Lung (tissue), 12 donors: ENCODE results near the gene RALGPS2. TPM values are rescaled to one million over a fixed set of nuclear protein-coding genes. Genes with fewer than 3 reads are reported as not detected.

Source experiments
- ATAC-seq: fragments of 200-7000 bp; cut with Tn5 transposase; one replicate; pipeline ENCODE4 v1.9.1; 2020; ENCODE audit warnings: moderate number of reproducible peaks; ENCODE audit not compliant: insufficient read depth, low FRiP score
- DNase-seq, 3 donors: peaks; one replicate each; pipeline ENCODE4 v3.0.0-alpha.2; 2013 to 2017
- H3K27ac ChIP-seq, 2 donors: one replicate each; pipeline ENCODE4 v1.5.1; 2013; ENCODE audit warnings: mild to moderate bottlenecking in 2 of 2, moderate library complexity in 2 of 2, control low read depth in 1 of 2, inconsistent platforms in 1 of 2, low read depth in 1 of 2, low read length in 1 of 2
- H3K27me3 ChIP-seq, 3 donors: one replicate each; pipeline ENCODE4 v1.5.1; 2013; ENCODE audit warnings: low read length in 2 of 3; ENCODE audit not compliant: control insufficient read depth in 3 of 3, insufficient read depth in 3 of 3
- H3K36me3 ChIP-seq, 4 donors: one replicate each; pipeline ENCODE4 v1.5.1; 2013; ENCODE audit warnings: low read length in 4 of 4, mild to moderate bottlenecking in 1 of 4, moderate library complexity in 1 of 4; ENCODE audit not compliant: control insufficient read depth in 4 of 4, insufficient read depth in 4 of 4
- H3K4me1 ChIP-seq, 5 donors: one replicate each; pipeline ENCODE4 v1.5.1; 2013; ENCODE audit warnings: low read length in 5 of 5, mild to moderate bottlenecking in 2 of 5, moderate library complexity in 1 of 5; ENCODE audit not compliant: control insufficient read depth in 5 of 5, insufficient read depth in 5 of 5
- H3K4me3 ChIP-seq: one replicate; pipeline ENCODE4 v1.5.1; 2013; ENCODE audit warnings: mild to moderate bottlenecking, control low read depth, moderate library complexity
- H3K9ac ChIP-seq, 2 donors: one replicate each; pipeline ENCODE4 v1.5.1; 2013; ENCODE audit warnings: low read length in 2 of 2, control low read depth in 1 of 2; ENCODE audit not compliant: insufficient read depth in 1 of 2
- H3K9me3 ChIP-seq, 4 donors: one replicate each; pipeline ENCODE4 v1.5.1; 2013; ENCODE audit warnings: low read length in 3 of 4, mild to moderate bottlenecking in 1 of 4, moderate library complexity in 1 of 4; ENCODE audit not compliant: control insufficient read depth in 4 of 4, insufficient read depth in 3 of 4
- WGBS, 2 donors: extraction: QIAGEN DNeasy Blood & Tissue Kit; methylation state at CpG; one replicate each; pipeline ENCODE4 v1.1.7; 2013; 5-methylcytosine and 5-hydroxymethylcytosine counted together
- polyA plus RNA-seq, 2 donors: library from polyadenylated mRNA; stranded (reverse); fragments of 200-250 nt; gene quantifications; one replicate each; pipeline ENCODE4 v1.2.1, GENCODE V29; 2013
- total RNA-seq, 2 donors: library from RNA; depleted of rRNA in 1 of 2; stranded (reverse); fragments of >200 nt in 1 of 2; gene quantifications; one replicate each; pipeline ENCODE4 v1.2.1, GENCODE V29; 2014 to 2021
- TF ChIP-seq, protein P1 (sequence below): IDR thresholded peaks from 2 replicates; pipeline ENCODE4 v1.5.1; 2012; ENCODE audit warnings: mild to moderate bottlenecking; ENCODE audit errors: control extremely low read depth, extremely low read depth
- donor health status: control.
- donor health status: control.
- donor health status: Bipolar disorder and iron deficiency.
- donor health status: healthy.
- donor health status: DM: yes; HTN: yes; CAD: no.

Gene RALGPS2
- total and polyA plus RNA-seq, 4 donors: 1.2 to 33.2 (median 5.1) TPM

GRCh38 chr1:178918308-178918707 lies 193.3 kb downstream of the RALGPS2 start:
- Histone ChIP-seq H3K36me3 (peaks cover 0 to 5% (median 1%) of the 10 kb centered on the region in 4 donors), H3K4me3 (no peak overlapping the region), H3K9me3 (no peaks in the 10 kb centered on the region), H3K27ac (no peak overlapping the region), H3K4me1 (peaks cover 0 to 17% (median 3%) of the 10 kb centered on the region in 5 donors), H3K27me3 (no peaks in the 10 kb centered on the region), H3K9ac (no peak overlapping the region)
- ATAC-seq: no peak
- 78 to 85% methylated on average over 6 of the region's 6 CpGs for WGBS, 2 donors
- peak in 2 of 3 donors; percentile 60 for DNase-seq
- TF ChIP-seq, protein P1, sequence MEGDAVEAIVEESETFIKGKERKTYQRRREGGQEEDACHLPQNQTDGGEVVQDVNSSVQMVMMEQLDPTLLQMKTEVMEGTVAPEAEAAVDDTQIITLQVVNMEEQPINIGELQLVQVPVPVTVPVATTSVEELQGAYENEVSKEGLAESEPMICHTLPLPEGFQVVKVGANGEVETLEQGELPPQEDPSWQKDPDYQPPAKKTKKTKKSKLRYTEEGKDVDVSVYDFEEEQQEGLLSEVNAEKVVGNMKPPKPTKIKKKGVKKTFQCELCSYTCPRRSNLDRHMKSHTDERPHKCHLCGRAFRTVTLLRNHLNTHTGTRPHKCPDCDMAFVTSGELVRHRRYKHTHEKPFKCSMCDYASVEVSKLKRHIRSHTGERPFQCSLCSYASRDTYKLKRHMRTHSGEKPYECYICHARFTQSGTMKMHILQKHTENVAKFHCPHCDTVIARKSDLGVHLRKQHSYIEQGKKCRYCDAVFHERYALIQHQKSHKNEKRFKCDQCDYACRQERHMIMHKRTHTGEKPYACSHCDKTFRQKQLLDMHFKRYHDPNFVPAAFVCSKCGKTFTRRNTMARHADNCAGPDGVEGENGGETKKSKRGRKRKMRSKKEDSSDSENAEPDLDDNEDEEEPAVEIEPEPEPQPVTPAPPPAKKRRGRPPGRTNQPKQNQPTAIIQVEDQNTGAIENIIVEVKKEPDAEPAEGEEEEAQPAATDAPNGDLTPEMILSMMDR: no peak

DNA sequence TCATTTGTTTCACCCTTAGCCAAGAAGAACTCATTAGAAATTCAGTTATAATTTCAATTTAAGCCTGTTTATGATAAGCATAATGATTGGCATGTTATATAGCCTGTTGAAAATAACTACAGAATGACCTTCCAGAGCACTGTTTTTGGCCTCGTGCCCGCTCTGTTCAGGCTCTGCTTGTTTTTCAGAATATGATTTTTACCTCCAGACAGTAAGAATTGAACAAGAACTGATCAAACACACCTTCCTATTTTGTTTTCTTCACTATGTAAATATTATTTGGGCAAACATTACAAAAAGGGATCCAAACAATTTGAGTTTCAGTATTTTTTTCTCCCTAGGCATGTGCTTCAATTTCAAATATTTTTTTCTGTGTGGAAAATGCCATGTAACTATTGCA lies 193.9 kb downstream of the RALGPS2 start:
- peaks cover 0 to 5% (median 1%) of the 10 kb centered on the region in 4 donors for H3K36me3 ChIP-seq
- DNase-seq: peak in 2 of 3 donors; percentile 41 to 47
- no peak overlapping the region for H3K27ac ChIP-seq
- H3K27me3 ChIP-seq: no peaks in the 10 kb centered on the region
- TF ChIP-seq, protein P1: no peak
- ATAC-seq: no peak
- H3K9me3 ChIP-seq: no peaks in the 10 kb centered on the region
- no peak overlapping the region for H3K9ac ChIP-seq
- WGBS, 2 donors: 78 to 89% methylated on average over 2 of the region's 2 CpGs
- H3K4me3 ChIP-seq: no peak overlapping the region
- peaks cover 0 to 17% (median 3%) of the 10 kb centered on the region in 5 donors for H3K4me1 ChIP-seq

- TF ChIP-seq, protein P1: no peak
- 67 to 88% methylated on average over 2 of the region's 2 CpGs for WGBS, 2 donors
- Histone ChIP-seq H3K4me1 (peaks cover 0 to 17% (median 3%) of the 10 kb centered on the region in 5 donors), H3K4me3 (no peak overlapping the region), H3K36me3 (peaks cover 0 to 1% (median under 1%) of the 10 kb centered on the region in 4 donors), H3K27me3 (no peaks in the 10 kb centered on the region), H3K9ac (no peak overlapping the region), H3K27ac (no peak overlapping the region), H3K9me3 (peaks cover 0 to 2% (median 0%) of the 10 kb centered on the region in 4 donors)
- DNase-seq: no peak
- ATAC-seq: no peak
Observed at GRCh38 chr1:178919581-178919980, 194.5 kb downstream of the RALGPS2 start.

- peaks cover 0 to 17% (median 3%) of the 10 kb centered on the region in 5 donors for H3K4me1 ChIP-seq
- H3K4me3 ChIP-seq: no peak overlapping the region
- peaks cover 0 to 4% (median 0%) of the 10 kb centered on the region in 4 donors for H3K9me3 ChIP-seq
- no peak for ATAC-seq
- no peaks in the 10 kb centered on the region for H3K27me3 ChIP-seq
- no peak overlapping the region for H3K9ac ChIP-seq
- no peak overlapping the region for H3K27ac ChIP-seq
- no peak for DNase-seq
- WGBS, 2 donors: 92 to 94% methylated on average over 2 of the region's 2 CpGs
- TF ChIP-seq, protein P1: no peak
- no peaks in the 10 kb centered on the region for H3K36me3 ChIP-seq
Observed at GRCh38 chr1:178921499-178921898, 196.5 kb downstream of the RALGPS2 start.
